ENCODE results near the gene MED23.
A peak's percentile ranks its signal among the peaks of the same experiment; 100 is the strongest.

The MED23 gene

DNA sequence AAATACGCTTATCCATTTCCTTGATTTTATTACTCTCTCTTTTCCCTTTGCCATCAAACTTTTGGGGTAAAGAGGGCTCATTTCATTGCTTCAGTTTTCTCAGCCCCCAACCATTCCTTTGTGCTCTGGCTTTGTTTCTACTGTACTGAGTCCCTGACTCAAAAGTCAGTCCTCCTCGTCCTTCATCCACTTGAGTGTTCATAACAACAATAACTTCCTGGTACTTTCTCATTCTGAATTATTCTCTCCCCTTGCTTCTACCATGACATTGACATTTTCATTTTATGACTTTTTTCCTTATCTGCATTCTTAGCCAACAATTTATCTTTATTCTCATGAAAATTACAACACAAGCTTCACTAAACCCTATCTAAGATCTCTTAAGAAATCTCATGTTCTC is 10.0 kb upstream of the MED23 start:
- DNase-seq, result no peak

DNA sequence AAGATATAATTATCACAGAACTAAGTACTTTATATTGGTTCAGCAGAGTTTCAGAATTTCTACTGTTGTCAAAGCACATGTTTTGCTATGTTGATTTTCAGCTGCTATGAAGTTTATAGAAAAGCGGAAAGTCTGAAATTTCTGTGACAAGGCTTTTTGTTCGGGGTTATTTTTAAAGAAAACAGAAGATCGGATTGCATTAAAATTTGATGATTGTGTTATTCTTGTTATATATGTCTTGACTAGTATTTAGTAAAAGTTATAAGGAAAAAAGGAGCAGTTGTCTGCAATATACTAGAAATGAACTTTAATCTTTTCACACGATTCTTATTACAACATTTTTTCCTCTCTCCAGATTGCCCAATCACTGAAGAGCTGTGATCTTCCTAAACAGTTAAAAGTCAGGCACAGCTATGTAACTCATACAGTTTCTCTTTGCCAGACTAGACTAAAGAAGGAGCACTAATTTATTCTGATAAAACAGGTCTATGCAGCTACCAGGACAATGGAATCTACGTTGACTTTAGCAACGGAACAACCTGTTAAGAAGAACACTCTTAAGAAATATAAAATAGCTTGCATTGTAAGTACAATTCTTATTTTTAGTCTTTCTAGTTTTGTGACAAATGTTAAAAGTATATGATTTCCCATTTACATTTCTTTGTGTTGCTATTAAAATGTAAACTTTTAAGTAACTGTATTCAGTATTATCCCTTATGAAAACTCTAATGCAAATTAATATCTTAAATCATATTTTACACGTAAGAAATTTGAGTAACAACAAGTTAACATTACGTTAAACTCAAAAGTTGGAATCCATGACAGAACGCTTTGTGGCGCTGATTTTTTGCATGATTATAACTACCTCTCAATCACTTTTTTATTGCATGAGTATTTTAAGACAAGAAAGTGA is 9.1 kb upstream of the MED23 start, which contains the start of gene ENPP3:
Gene ENPP3, plus strand, starts transcription at position 423 of the 913 bp plus-strand sequence. Its CDS starts 83 bp downstream, at position 506.
- DNase-seq, result no peak

DNA sequence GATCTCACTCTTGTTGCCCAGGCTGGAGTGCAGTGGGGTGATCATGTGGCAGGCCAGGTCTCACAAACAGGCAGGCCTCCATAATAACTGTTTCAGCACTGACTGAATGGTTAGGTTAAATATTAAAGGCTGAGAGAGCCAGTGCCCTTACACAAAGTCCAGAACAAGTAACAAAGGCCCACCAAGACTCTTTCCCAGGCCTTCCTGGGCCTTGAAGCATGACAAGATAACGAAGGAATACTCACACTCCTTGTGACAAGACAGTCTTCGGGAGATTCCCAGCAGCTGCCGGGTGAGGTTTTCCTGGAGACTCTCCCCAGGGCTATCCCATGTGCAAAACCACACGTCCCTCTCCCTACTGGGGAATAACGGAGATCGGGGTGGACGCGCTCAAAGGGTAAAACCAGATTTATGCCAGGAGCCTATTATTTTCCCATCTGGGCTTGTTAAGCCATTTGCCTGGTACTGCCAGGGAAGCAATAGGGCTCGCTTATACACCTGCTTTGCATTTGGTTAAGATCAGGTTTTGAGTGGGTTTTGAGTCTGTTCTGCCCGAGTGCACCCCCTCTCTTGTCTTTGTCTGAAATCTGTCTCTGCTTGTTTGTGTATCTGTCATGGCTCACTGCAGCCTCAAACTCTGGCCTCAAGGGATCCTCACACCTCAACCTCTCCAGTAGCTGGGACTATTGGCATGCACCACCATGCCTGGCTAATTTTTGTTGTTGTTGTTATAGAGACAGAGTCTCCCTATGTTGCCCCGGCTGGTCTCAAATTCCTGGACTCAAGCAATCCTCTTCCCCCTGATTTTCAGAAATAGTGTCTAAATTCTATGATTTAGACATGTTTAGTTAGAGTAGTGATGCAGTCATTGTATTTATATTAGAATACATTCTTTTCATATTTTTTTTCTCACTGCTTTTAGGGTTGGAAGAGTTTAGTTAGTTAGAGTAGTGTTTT is 7.6 kb upstream of the MED23 start:
- DNase-seq, result no peak

DNA sequence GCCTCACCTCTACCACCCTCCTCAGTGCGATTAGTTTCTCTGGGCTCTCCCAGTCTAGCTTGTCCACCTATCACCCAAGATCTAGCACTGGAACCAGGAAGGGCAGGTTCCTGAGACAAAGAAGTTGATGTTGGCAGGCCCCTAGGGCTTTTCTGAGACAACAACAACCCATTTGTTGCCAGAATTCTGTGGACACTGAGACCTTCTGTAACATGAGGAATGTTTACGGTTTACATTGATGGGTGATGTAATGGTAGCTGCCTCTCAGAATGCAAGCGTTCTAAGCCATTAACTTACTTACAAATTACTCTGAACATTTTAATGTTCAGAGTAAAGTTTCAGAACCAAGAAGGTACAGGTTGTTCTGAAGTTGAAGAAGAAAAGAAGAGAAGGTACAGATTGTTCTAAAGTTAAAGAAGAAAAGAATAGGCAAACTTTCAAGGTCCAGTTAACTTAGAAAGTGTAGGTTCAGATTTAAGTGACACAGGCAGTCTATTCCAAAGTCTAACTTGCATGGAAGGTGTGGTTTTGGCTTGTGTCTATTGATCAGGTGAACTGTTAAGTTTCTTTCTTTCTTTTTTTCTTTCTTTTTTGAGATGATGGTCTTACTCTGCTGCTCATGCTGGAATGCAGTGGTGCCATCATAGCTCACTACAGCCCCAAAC is 3.7 kb upstream of the MED23 start:
- DNase-seq, result no peak

DNA sequence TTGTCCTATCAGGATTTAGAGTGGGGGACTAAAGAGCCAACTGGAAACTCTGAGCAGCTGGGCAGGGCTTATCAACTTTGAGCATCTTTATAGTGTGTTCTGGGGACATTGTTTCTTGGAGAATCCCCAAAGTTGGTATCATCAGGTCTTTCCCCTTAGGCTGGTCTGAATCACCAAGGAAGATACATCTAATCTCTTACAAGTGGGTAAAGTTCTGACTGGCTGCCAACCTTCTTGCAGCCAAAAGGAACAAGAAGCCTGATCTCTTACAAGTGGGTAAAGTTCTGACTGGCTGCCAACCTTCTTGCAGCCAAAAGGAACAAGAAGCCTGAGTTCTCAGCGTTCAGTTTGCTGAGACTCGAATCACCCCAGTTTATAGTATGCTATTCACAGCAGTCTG is 1.6 kb upstream of the MED23 start:
- DNase-seq, result no peak

DNA sequence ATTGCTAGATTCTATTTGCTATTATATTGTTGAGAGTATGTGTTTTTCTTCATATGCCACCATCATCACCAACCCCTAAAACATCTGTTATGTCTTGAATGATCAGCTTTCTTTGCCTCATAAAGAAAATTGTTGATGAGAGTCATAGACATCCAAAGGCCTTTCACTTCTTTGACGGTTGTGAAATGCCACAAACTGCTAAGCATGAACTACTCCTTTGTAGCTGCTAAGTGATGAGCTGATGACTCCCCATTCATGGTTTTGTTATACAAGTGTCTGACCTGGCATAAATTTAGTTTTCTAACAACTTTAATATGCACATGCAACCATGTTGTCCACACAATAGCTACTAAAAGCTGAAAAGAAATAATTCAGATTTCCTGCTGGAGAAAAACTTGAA is 684 bp upstream of the MED23 start:
- DNase-seq, result no peak

DNA sequence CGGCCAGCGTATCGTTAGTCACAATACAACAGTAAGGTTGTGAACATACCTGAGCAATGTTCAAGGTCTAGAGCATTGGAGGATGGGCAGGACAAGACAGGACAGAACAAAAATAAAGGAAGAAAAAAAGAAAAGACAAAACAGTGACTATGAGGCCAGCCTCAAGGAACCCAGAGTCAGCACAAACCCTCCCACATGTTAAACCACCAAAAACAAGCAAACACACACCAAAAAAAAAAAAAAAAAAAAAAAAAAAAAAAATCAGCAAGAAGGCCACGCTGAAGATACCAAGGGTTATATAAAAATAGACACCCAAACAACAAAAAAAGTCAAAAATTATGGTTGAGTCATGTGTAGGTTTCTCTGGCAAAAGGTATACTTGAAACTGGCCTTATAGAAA is 12.8 kb downstream of the MED23 start:
- DNase-seq, result no peak

DNA sequence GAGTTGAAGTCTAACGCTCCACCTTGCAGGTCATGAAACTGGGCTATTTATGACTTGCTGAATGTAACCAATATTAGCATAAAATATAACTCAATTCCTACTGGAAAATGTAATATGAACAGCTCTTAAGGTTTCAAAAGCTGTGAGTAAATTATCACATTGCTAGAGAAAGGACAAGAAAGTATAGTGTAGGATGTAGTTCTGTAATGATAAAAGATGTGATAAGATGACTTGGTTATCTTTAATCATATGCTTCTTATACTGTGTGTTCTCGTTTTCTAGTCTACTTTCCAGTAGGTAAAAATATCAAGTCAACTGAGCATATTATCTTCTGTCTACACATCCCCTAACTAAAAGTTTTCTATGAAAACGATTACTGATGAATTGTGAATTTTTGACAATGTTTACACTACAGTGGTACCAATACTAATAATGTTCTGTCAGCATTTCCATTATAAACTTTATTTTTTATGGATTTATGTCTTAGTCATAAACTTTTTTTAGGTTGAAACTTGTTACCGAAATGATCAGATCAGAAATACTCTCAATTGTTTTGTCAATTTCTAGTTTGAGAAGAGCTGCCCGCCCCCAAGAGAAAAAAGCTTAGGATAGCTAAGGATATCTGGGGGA is 14.6 kb downstream of the MED23 start:
- DNase-seq, result no peak

DNA sequence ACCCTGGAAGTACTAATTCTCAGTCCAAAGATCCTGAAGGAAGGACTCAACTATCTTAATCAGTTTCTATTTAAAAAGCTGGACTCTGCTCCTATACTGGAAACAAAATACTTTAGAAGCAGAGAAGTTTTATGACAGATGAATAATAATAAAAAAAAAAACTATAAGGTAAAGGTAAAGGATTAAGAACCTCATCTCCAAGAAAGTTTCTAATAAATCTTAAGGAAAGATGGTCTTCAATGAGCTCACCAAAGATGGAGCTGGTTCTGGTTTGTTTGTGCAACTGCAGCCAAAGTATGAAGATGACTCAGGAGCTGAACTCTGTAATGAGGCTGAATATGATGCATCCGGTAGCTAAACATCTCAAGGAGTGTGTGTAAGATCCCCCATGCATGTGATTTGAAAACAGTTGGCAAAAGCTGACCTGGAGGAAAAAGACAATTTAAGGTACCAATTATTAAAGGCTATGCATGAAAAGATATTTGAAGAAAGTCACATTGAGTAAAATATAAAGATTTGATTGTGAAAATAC is 25.2 kb downstream of the MED23 start:
- peak; percentile 1 for DNase-seq

DNA sequence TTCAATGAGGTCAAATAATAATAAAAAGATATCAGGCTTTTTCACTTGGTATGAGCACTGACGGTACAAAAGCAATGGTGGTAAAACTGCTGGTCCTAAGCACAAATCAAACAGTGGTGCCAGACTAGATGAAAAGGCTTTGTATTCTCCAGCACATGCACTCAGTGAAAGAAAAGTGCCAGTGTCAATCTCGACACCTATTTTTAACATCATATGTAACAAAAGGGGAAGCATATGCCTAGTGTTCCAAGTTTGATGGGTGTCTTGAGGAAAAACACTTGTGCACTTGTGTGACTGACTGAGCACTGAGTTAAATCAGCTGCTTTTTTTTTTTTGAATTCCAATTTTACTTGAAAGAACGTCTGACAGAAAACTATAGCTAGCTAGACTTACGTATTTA is 27.3 kb downstream of the MED23 start:
- DNase-seq, result no peak

DNA sequence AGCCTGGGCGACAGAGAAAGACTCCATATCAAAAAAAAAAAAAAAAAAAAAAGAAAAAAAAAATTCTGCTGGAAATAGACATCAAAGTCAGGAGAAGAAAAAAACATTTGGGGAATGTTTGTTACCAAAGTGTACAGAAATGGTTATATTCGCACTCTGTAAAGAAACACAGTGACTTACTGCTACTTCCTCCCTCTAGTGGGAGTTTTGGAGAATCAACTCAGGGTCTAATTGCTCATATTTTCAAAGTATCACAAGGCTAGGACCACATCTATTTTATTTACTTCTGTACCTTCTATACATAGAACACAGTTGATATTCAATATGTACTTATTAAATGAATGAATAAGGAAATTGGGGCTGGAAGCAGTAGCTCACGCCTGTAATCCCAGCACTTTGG is 30.6 kb downstream of the MED23 start:
- peak; percentile 1 for DNase-seq

DNA sequence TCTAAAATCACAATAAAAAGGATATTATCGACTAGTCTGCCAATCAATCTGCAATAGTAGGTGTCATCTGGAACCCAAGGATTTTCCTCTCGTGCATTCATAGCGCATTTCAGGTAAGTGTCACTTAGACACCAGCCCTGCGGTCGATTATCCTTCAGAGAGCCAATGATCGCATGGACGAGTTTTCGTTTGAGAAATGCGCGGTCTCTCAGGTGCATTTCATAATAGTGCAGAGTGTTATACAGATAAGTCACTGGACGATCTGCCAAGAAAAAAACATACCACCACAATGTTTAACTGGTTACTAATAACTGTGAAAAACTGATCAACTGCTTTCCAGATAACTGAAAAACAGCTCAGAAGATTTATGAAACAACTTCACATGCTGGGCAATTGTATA is 34.0 kb downstream of the MED23 start:
- no peak for DNase-seq

DNA sequence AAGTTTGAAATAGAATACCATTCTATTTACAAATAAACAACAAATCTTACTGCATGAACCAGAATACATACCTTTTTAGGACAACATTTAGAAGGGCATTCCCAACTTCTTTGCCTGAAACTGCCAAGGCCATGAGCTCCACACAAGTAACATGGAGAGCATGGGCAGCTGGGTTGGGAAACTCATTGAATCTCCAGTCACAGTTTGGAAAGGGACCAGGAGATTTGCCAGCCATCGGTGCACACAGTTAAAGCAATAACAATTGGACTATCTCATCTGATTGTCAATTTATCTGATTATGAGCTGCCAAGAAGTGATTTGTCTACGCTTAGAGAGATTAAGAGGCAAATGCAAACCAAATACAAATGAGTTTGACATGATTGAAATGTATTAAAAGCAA is 35.1 kb downstream of the MED23 start:
- DNase-seq, result no peak

DNA sequence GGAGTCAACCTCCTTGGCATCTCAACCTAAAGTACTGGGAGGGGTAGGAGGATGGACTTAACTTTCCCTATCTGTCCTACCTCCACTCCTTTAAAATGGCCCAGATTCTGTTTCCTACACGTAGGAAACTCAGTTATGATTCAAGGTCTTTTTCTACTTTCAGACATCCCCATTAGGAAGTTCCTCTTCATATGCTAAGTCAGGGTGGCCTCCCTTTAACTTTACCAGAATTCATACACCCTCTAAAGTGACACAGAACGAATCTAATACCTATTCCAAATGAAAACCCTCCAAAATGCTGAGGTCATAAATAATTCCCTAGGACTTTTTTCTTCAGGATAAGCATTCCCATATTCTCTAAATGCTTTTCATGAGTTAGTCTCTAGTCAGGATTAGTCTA is 39.4 kb downstream of the MED23 start:
- DNase-seq, result no peak

DNA sequence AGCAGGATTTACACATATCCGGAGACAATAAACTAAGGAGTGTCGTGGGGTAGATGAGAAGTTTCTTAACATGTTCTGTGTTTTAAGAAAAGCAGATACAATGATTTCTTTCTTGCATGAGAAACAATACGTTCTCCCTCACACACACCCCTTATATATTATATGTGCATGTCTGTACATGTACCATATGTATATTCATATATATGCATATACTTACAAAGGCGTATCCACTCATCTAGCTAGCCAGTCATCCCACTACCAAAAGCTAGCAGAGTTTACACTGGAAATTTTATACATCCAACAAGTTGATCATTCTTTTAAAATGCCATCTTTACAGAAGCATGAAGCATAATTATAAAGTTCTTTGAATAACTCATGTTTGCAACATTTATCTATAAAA is 40.1 kb downstream of the MED23 start:
- DNase-seq, result no peak

DNA sequence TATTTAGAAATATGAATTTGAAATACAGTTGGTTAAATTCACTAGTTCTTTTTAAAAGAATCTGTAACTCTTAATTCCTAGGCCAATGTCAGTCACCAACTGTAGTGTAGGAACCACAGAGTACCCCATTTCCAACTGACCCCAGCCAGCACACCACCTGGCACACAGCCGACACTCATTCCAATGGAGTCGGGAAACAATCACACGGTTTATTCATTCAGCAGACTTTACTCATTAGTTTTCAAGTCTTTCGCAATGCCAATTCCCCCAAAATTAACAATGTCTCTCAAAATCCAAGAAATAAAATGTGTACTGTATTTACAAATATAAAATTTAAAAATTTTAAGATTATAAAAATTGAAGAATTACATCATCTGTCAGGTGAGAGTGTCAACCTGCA is 41.5 kb downstream of the MED23 start:
- DNase-seq, result no peak

DNA sequence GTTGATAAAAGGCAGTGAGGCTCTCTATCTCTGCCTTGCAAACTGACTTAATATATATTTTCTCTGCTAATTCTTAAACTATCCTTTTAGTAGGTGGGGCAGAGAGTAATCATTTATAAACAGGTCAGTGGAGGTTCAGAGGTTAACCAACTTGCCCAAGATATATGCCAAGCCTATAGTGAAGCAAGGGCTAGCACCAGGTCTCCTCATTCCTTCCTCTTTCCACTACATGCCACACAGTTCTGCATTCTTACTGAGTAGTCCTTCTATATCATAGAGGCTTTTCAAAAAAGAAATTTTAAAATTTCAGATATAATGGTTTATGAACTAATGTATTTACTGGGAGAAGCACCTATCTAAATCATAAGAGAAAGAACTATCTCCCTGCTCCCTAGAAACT is 46.5 kb downstream of the MED23 start:
- no peak for DNase-seq

DNA sequence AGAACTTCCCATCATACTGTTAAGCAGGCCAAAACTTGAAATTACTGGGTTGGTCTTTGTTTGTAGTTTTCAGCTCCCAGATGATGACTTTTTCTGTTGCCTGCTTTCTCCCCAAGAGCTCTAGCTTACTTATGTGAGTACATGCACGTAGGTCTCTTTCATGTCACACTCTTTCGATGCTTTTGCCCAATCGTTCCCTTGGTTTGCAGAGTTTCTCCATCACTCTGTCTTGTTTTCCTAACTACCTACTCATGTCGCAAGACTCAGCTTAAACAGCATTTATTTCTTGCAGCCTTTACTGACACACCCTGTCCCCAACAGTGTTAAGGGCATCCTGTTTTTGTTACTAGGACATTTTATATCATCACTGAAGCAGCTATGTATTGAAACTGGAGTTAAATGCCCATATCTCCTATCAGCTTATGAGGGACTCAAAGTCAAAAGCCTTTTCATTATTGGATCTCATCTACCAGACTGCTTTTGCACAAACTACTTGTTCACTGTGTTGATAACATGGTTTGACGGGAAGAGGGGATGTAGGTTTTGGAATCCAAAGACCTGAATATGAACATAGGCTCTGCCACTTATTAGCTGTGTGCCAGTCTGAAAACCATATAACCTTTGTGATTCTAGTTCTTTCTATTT is 52.1 kb downstream of the MED23 start:
- DNase-seq, result no peak

DNA sequence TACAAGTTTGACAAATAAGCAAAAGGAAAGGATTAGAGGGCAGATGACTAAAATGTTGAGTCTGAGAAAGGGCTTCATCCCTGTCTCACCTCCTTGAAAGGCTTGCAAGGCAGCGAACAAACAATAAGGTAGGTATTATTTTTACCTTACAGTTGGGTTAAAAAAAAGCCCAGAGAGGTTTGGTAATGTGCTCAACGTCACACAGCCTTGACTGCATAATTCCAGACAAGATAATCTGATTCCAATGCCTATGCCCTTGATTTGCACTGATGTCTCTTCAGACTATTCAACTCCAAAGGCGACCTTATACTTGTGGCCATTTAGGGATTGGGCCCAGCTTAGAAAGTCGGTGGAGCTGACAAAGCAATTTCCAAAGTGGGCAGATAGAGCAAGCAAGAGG is 53.4 kb downstream of the MED23 start:
- DNase-seq, result no peak

DNA sequence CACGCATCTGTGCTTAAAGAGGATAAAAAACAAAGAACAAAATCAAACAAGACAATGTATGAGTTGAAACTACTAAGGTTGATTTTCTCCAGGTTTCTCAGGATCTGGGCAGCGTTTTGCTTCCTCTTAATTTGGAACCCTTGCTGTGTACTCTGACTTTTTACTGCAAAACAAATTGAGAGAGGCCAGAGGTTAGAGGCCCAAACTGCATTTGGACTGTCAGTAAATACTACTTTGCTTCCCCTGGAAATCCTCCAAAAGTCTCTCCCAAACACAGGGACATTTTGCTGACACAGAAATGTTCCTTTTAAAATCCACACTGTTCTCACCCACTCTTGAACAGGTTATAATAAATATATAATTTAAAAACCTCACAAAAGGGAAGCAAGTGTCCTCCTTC is 53.9 kb downstream of the MED23 start:
- no peak for DNase-seq

DNA sequence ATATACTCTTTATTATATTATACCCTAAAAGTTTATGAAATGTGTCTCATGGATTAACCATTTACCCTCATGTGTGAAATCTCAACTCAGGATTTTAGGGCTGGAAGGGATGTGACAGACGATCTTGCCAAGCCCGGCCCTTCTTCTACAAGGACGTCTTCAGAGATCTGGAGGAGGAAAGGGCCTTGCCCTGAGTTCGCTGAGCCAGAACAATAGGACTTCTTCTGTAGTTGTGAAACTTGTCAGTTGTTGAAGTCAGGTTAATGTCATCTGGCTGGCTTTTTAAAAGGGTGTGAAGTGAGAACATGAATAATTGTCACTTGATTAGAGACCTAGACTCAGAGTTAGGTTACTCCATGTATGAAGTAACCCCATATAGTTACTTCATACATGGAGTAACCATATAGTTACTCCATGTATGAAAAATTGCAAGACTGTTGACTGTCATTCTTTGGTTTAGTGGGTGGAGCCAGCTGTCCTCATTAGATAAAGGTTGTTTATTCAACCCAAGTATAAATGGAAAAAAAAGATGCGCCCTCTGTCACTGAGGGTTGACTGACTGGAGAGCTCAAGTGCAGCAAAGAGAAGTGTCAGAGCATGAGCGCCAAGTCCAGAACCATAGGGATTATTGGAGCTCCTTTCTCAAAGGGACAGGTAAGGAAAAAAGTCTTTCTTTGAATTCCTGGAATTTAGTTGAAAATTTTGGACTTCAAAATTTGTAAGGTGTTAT is 55.2 kb downstream of the MED23 start, which contains the start of gene ARG1:
Gene ARG1, plus strand, starts transcription at position 541 of the 730 bp plus-strand sequence. Its CDS starts 57 bp downstream, at position 598.
- DNase-seq, result no peak
